Stimulated activated CD8-positive, alpha-beta memory T cell treated with anti-CD3 and anti-CD28 coated beads, Interleukin-12 subunit alpha, Interleukin-12 subunit beta, amount 100 ng/mL, for 24 hours (primary cell): ENCODE results near the gene INHA.

Source experiments
- DNase-seq: peaks from one replicate; pipeline ENCODE4 v3.0.0-alpha.2; 2020; ENCODE audit errors: extremely low read depth

The INHA gene

GRCh38 chr2:219559156-219559915 lies 12.8 kb upstream of the INHA start:
- no peak for DNase-seq

- no peak for DNase-seq
Measured at GRCh38 chr2:219560037-219560892, 11.8 kb upstream of the INHA start.

DNA sequence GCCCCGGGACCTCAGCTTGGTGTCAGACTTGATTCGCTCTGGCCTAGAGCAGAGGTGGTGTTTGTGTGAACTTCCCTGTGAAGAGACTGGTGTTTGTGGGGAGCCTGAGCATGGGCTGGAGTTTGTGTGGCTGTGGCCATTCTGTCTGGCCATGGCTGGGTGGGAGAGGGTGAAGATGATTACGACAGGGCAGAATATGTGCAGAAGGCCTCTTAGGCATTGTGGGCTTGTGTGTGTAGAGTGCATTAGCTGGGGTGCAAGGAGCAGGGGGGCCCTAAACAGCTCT lies 11.3 kb upstream of the INHA start:
- no peak for DNase-seq

GRCh38 chr2:219561179-219562048 lies 10.7 kb upstream of the INHA start:
- no peak for DNase-seq

GRCh38 chr2:219562049-219563020 lies 9.8 kb upstream of the INHA start:
- no peak for DNase-seq

- no peak for DNase-seq
Measured at GRCh38 chr2:219563271-219563928, 8.7 kb upstream of the INHA start.

DNA sequence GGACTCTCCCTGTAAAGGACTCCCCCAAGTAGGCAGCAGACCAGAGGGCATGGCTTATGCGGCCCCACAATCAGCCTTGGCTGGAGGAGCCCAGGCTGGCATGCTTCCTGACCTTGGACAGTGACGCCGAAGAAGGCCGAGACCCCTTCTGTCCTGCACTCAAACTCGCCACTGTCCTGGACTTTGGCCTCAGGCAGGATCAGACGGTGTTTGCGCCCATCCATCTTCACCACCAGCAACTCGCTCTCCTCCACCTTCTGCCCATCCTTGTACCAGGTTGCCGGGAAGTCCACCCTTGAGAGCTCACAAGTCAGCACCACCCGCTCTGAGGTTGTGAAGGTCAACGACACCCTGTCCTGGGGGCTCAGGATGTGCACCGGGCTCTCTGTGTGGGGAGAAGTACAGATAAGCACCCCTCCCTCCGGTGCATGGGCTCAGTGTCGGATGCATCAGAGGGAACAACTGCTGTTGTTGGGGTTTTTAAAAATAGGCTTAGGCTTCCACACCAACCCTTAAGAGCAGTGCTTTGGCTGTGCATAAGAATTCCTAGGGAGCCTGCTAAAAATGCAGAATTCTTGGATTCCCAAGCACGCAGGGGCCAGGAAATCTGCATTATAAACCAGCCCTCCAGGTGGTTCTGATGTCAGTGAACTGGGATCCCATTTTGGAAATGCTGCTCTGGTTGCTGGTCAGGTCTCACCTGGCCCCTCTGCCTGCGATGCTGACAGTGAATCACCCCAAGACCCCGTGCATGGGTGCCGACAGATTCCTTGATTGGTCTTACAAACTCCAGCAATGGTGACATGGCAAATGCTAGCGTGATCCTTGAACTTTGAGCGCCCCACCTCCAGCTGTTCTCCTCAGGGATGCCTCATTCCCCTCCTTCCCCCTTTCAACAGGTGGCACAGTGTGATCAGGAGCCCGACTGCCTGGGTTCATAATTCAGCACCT lies 6.7 kb upstream of the INHA start:
- DNase-seq: no peak

GRCh38 chr2:219566640-219567039 lies 5.5 kb upstream of the INHA start:
- DNase-seq: no peak

DNA sequence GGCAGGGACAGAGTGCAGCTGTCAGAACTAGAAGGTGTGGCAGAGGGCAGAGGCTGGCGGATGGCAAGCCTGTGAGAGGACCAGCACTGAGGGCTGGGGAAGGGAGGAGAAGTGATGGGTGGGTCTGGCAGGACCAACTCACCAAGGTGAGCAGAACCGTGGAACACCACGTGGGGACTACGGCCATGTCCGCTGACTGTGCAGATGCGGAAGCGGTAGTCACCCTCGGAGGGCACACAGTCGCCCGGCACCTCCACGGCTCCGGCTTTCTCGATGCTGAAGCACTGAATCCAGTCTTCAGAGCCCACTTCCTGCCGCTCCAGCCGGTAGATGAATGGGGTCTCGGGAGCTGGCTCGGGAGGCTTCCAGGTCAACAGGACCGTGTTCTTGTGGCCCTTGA lies 5.0 kb upstream of the INHA start:
- DNase-seq: no peak

GRCh38 chr2:219567791-219568361 lies 4.2 kb upstream of the INHA start:
- no peak for DNase-seq

DNA sequence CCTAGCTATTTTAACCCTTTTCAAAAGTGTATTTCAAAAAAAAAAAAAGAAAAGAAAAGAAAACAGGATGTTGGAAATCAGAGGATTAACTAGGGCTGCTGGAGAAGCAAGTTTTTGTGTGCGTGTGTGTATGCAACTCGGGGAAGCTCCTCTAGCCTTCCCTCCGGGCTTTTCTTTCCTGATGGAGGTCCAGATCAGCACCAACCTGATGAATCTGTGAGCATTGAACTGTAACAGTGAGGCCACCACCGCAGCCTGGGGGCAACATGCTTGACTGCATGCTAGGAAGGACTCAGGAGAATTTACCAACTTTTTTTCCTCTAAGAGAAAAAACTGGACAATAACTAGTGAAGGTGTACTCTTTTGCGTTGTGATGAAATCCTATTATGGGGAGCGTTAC lies 3.1 kb upstream of the INHA start:
- no peak for DNase-seq

GRCh38 chr2:219569635-219570034 lies 2.5 kb upstream of the INHA start:
- no peak for DNase-seq

- no peak for DNase-seq
Measured at GRCh38 chr2:219570194-219570923, 1.8 kb upstream of the INHA start.

GRCh38 chr2:219570924-219571310 lies 1.2 kb upstream of the INHA start:
- no peak for DNase-seq

DNA sequence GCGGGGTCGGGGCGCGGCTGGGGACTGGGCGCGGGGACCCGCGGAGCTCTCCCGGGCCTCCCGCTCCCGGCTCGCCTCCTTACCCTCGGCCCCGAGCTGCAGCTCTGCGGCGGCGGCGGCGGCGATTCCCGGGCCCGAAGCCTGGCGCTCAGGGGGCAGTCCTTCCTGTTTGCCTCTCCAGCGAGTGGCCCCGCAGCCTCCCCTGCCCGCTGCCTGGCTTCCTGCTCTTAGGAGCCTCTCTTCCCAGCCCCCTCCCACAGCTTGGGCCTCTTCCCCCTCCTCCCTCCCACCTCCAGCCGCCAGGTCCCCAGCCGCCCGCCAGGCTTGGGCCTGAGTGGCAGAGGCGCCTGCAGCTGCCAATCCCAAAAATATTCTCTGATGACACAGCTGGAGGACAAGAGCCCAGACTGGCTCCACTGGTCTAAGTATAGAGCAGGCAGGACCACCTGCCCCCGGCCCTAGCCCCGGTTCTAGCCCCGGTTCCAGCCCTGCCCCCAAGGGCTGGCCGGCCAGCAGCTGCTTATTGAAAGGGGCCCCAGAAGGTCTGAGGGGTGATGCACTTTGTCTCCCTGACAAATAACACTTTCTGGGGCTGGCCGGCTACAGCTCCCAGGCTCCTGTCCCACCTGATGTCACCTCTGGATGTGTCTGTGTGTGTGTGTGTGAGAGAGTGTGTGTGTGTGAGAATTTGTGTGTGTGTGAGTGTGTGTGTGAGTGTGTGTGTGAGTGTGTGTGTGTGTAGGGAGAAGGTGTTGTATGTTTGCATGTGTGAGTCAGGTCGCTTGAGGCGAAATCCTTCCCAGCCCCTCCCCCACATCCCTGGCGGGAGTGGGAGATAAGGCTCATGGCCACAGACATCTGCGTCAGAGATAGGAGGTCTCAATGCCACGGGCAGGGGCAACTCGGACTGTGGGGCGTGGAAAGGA lies 536 bp upstream of the INHA start, which contains the start of gene OBSL1:
OBSL1 (minus strand) TSS at position 229 of the 926 bp plus-strand sequence. CDS start 307 bp downstream, outside the sequence.
- no peak for DNase-seq

GRCh38 chr2:219573166-219573565 lies 1.1 kb downstream of the INHA start:
- DNase-seq: no peak
